ENCODE data around the gene PCDHA3. TPM values are rescaled to one million over a fixed set of nuclear protein-coding genes. Genes with fewer than 3 reads are reported as not detected.
"Not testable (repeated sequence)": the region's sequence is repeated elsewhere in the genome, so short reads cannot be mapped to it uniquely, and the experiment has no call there.

The PCDHA3 gene
- 1 to 10 TPM; 2.1 to 8.3 TPM for total RNA-seq
- 10 to 100 TPM in 1 of 2 donors, 1 to 10 TPM in 1; 9.5 to 13.2 TPM for polyA plus RNA-seq (ENCODE audit: insufficient read length in 2 of 2)
- long read RNA-seq, donor 1, full-length matches to known transcripts = 10 of 10 reads
- long read RNA-seq, donor 1, partial matches to known transcripts = 0 of 10 reads
- long read RNA-seq, donor 1, other reads (novel, unspliced or antisense) = 0 of 10 reads
- long read RNA-seq, donor 2, full-length matches to known transcripts = 1 of 1 reads
- long read RNA-seq, donor 2, partial matches to known transcripts = 0 of 1 reads
- long read RNA-seq, donor 2, other reads (novel, unspliced or antisense) = 0 of 1 reads
- long read RNA-seq, donor 3, full-length matches to known transcripts = 4 of 4 reads
- long read RNA-seq, donor 3, partial matches to known transcripts = 0 of 4 reads
- long read RNA-seq, donor 3, other reads (novel, unspliced or antisense) = 0 of 4 reads
- long read RNA-seq, donor 4 = 0 reads

DNA sequence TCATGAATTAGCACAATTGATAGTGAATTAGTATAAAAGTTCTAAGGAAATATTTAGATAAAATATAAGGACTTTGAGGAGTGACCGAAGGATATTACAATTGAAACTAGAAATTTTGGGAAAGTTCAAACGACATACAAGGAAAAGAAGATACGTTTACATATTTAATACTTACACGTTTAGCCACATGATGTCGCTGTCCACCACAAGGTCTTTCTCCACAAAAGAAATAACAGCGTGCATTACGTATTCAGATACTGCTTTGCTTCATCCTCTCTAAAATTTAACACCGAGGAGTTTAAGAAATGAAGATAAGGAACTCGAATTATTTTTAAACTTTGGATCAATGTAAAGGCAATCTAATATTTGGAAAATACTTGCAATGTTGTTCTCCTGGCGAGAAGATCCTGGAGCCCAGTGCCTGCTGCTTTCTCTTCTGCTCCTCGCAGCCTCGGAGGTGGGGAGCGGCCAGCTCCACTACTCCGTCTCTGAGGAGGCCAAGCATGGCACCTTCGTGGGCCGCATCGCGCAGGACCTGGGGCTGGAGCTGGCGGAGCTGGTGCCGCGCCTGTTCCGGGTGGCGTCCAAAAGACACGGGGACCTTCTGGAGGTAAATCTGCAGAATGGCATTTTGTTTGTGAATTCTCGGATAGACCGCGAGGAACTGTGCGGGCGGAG is at the start of gene PCDHA3:
Gene PCDHA3 (plus strand): TSS at position 242 of the 678 bp plus-strand sequence.
- Histone ChIP-seq H3K4me3 (ENCODE audit: low read depth, low read length) (peak within 1 kb of the TSS; percentile 11), H3K27me3 (ENCODE audit: control insufficient read depth, insufficient read depth, low read length) (no peaks in the 10 kb centered on the region)

GRCh38 chr5:140753561-140753960 is 47.3 kb upstream of the PCDHA3 start:
- Histone ChIP-seq H3K4me3 (ENCODE audit: low read depth, low read length) (no peak overlapping the region), H3K36me3 (ENCODE audit: control insufficient read depth, insufficient read depth, low read length) (no peaks in the 10 kb centered on the region), H3K4me1 (ENCODE audit: control insufficient read depth, insufficient read depth, low read length) (no peaks in the 10 kb centered on the region), H3K9me3 (ENCODE audit: control insufficient read depth, insufficient read depth, low read length) (peaks cover 6% of the 10 kb centered on the region), H3K27me3 (ENCODE audit: control insufficient read depth, insufficient read depth, low read length) (no peaks in the 10 kb centered on the region), H3K27ac (ENCODE audit: low read depth, low read length) (no peak overlapping the region)
- WGBS (ENCODE audit: insufficient coverage) = 79% methylated on average over 5 of the region's 5 CpGs
- DNase-seq (ENCODE audit: low read depth in 4 of 6, low spot score in 6 of 6) = no peak

More for the DNA sequence above, at the start of gene PCDHA3:
- no peaks in the 10 kb centered on the region for H3K4me1 ChIP-seq (ENCODE audit: control insufficient read depth, insufficient read depth, low read length)
- WGBS (ENCODE audit: insufficient coverage) = 21% methylated on average over 21 of the region's 29 CpGs
- no peak within 1 kb of the TSS for H3K27ac ChIP-seq (ENCODE audit: low read depth, low read length)
- H3K9me3 ChIP-seq (ENCODE audit: control insufficient read depth, insufficient read depth, low read length) = peaks cover 17% of the 10 kb centered on the region
- peaks cover 16% of the 10 kb centered on the region for H3K36me3 ChIP-seq (ENCODE audit: control insufficient read depth, insufficient read depth, low read length)
- peak in 2 of 6 donors; percentile 44 to 75 for DNase-seq (ENCODE audit: low read depth in 4 of 6, low spot score in 6 of 6)

- Histone ChIP-seq H3K27ac (ENCODE audit: low read depth, low read length) (no peak overlapping the region), H3K9me3 (ENCODE audit: control insufficient read depth, insufficient read depth, low read length) (peaks cover 27% of the 10 kb centered on the region), H3K4me1 (ENCODE audit: control insufficient read depth, insufficient read depth, low read length) (no peaks in the 10 kb centered on the region), H3K4me3 (ENCODE audit: low read depth, low read length) (no peak overlapping the region), H3K27me3 (ENCODE audit: control insufficient read depth, insufficient read depth, low read length) (no peaks in the 10 kb centered on the region), H3K36me3 (ENCODE audit: control insufficient read depth, insufficient read depth, low read length) (no peaks in the 10 kb centered on the region)
- no CpG with 5 or more reads among the region's 2 CpGs for WGBS (ENCODE audit: insufficient coverage)
- no peak for DNase-seq (ENCODE audit: low read depth in 4 of 6, low spot score in 6 of 6)
These were observed 36.5 kb upstream of the PCDHA3 start for GRCh38 chr5:140764177-140764973.

GRCh38 chr5:140767444-140767843 is 33.4 kb upstream of the PCDHA3 start:
- Histone ChIP-seq H3K4me1 (ENCODE audit: control insufficient read depth, insufficient read depth, low read length) (no peaks in the 10 kb centered on the region), H3K4me3 (ENCODE audit: low read depth, low read length) (no peak overlapping the region), H3K36me3 (ENCODE audit: control insufficient read depth, insufficient read depth, low read length) (no peaks in the 10 kb centered on the region), H3K9me3 (ENCODE audit: control insufficient read depth, insufficient read depth, low read length) (peaks cover 24% of the 10 kb centered on the region), H3K27ac (ENCODE audit: low read depth, low read length) (no peak overlapping the region), H3K27me3 (ENCODE audit: control insufficient read depth, insufficient read depth, low read length) (no peaks in the 10 kb centered on the region)
- no CpG with 5 or more reads among the region's 4 CpGs for WGBS (ENCODE audit: insufficient coverage)
- DNase-seq (ENCODE audit: low read depth in 4 of 6, low spot score in 6 of 6) = no peak

DNA sequence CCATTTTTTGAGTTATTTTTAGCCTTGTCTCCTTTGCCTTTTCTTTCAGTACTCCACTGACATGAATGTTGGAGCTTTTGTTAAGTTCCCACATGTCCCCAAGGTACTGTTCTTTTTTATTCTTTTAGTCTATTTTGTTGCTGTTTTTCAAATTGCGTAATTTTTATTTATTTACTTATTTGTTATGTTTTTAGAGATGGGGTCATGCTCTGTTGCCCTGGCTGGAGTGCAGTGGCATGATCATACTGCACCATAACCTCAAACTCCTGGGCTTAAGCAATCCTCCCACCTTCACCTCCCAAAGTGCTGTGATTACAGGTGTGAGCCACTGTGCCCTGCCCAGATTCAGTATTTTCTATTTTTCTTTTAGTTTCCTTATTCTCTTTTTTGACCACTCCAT is 20.3 kb upstream of the PCDHA3 start:
- WGBS (ENCODE audit: insufficient coverage) = no CpG with 5 or more reads among the region's 1 CpG
- no peak for DNase-seq (ENCODE audit: low read depth in 4 of 6, low spot score in 6 of 6)
- H3K4me1 ChIP-seq (ENCODE audit: control insufficient read depth, insufficient read depth, low read length) = no peaks in the 10 kb centered on the region
- H3K27me3 ChIP-seq (ENCODE audit: control insufficient read depth, insufficient read depth, low read length) = no peaks in the 10 kb centered on the region
- H3K36me3 ChIP-seq (ENCODE audit: control insufficient read depth, insufficient read depth, low read length) = no peaks in the 10 kb centered on the region
- H3K4me3 ChIP-seq (ENCODE audit: low read depth, low read length) = no peak overlapping the region
- H3K9me3 ChIP-seq (ENCODE audit: control insufficient read depth, insufficient read depth, low read length) = peaks cover 15% of the 10 kb centered on the region
- H3K27ac ChIP-seq (ENCODE audit: low read depth, low read length) = no peak overlapping the region

DNA sequence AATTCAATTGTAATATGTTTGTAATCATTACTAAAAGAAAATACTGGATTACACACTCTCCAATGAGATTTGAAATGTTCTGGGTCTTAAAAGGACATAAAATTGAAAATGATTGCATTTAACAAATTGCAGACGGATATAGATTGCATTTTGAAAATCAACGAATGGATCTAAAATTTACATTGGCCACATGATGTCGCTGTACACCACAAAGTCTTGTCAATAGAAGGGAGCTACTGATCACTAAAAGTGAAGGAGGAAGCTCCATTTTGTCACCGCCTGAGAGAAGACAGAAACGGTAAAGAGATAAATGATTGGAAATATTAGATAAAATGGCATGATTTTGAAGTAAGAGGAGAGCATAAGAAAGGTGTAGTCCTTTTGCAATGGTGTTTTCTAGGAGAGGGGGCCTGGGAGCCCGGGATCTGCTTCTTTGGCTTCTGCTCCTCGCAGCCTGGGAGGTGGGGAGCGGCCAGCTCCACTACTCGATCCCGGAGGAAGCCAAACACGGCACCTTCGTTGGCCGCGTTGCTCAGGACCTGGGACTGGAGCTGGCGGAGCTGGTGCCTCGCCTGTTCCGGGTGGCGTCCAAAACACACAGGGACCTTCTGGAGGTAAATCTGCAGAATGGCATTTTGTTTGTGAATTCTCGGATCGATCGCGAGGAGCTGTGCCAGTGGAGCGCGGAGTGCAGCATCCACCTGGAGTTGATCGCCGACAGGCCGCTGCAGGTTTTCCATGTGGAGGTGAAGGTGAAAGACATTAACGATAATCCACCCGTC is 14.8 kb upstream of the PCDHA3 start, which contains the start of gene PCDHA1:
Gene PCDHA1 (plus strand): TSS at position 236 of the 782 bp plus-strand sequence.
- no peak within 1 kb of the TSS for H3K4me3 ChIP-seq (ENCODE audit: low read depth, low read length)
- H3K4me1 ChIP-seq (ENCODE audit: control insufficient read depth, insufficient read depth, low read length) = no peaks in the 10 kb centered on the region
- no peak within 1 kb of the TSS for H3K27ac ChIP-seq (ENCODE audit: low read depth, low read length)
- no peaks in the 10 kb centered on the region for H3K36me3 ChIP-seq (ENCODE audit: control insufficient read depth, insufficient read depth, low read length)
- H3K27me3 ChIP-seq (ENCODE audit: control insufficient read depth, insufficient read depth, low read length) = peaks cover 2% of the 10 kb centered on the region
- WGBS (ENCODE audit: insufficient coverage) = 19% methylated on average over 24 of the region's 29 CpGs
- DNase-seq (ENCODE audit: low read depth in 4 of 6, low spot score in 6 of 6) = peak in 2 of 6 donors; percentile 19 to 25
- H3K9me3 ChIP-seq (ENCODE audit: control insufficient read depth, insufficient read depth, low read length) = peaks cover 18% of the 10 kb centered on the region

- 32% methylated on average over 44 of the region's 44 CpGs for WGBS (ENCODE audit: insufficient coverage)
- not testable (repeated sequence) for H3K27me3 ChIP-seq (ENCODE audit: control insufficient read depth, insufficient read depth, low read length); H3K27ac ChIP-seq (ENCODE audit: low read depth, low read length); DNase-seq (ENCODE audit: low read depth in 4 of 6, low spot score in 6 of 6); H3K36me3 ChIP-seq (ENCODE audit: control insufficient read depth, insufficient read depth, low read length); H3K4me1 ChIP-seq (ENCODE audit: control insufficient read depth, insufficient read depth, low read length); H3K4me3 ChIP-seq (ENCODE audit: low read depth, low read length)
- H3K9me3 ChIP-seq (ENCODE audit: control insufficient read depth, insufficient read depth, low read length) = peaks cover 15% of the 10 kb centered on the region
These were observed 13.4 kb upstream of the PCDHA3 start for GRCh38 chr5:140787422-140787821.

DNA sequence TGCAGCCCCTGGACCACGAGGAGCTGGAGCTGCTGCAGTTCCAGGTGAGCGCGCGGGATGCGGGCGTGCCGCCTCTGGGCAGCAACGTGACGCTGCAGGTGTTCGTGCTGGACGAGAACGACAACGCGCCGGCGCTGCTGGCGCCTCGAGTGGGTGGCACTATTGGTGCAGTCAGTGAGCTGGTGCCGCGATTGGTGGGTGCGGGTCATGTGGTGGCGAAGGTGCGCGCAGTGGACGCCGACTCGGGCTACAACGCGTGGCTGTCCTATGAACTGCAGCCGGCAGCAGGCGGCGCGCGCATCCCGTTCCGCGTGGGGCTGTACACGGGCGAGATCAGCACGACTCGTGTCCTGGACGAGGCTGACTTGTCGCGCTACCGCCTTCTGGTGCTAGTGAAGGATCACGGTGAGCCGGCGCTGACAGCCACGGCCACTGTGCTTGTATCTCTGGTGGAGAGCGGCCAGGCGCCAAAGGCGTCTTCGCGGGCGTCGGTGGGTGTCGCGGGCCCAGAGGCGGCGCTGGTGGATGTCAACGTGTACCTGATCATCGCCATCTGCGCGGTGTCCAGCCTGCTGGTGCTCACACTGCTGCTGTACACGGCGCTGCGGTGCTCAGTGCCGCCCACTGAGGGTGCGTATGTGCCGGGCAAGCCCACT is 12.9 kb upstream of the PCDHA3 start:
- H3K36me3 ChIP-seq (ENCODE audit: control insufficient read depth, insufficient read depth, low read length); H3K4me1 ChIP-seq (ENCODE audit: control insufficient read depth, insufficient read depth, low read length); H3K4me3 ChIP-seq (ENCODE audit: low read depth, low read length); H3K27me3 ChIP-seq (ENCODE audit: control insufficient read depth, insufficient read depth, low read length); DNase-seq (ENCODE audit: low read depth in 4 of 6, low spot score in 6 of 6); H3K27ac ChIP-seq (ENCODE audit: low read depth, low read length): not testable (repeated sequence)
- 29% methylated on average over 70 of the region's 70 CpGs for WGBS (ENCODE audit: insufficient coverage)
- H3K9me3 ChIP-seq (ENCODE audit: control insufficient read depth, insufficient read depth, low read length) = peaks cover 15% of the 10 kb centered on the region
